ENCODE measurements around the gene CABP4.
A peak's percentile ranks its signal among the peaks of the same experiment; 100 is the strongest.
"Not testable (repeated sequence)": the region's sequence is repeated elsewhere in the genome, so short reads cannot be mapped to it uniquely, and the experiment has no call there.

Gene CABP4

GRCh38 chr11:67415501-67416304 lies 39.5 kb upstream of the CABP4 start, which contains the start of gene CARNS1:
Gene CARNS1, plus strand, starts transcription at chr11:67415678. Its CDS starts 522 bp downstream, at chr11:67416200.
- Mint-ChIP-seq H3K27me3 (no peaks in the 10 kb centered on the region), H3K27ac (peak within 1 kb of the TSS; percentile 85), H3K4me3 (peak within 1 kb of the TSS; percentile 85), H3K4me1 (peaks cover 84% of the 10 kb centered on the region), H3K9me3 (no peaks in the 10 kb centered on the region), H3K36me3 (no peaks in the 10 kb centered on the region)

- H3K9me3 Mint-ChIP-seq, result no peaks in the 10 kb centered on the region
- no peaks in the 10 kb centered on the region for H3K27me3 Mint-ChIP-seq
- peak overlapping the region; percentile 85 for H3K4me3 Mint-ChIP-seq
- peak overlapping the region; percentile 85 for H3K27ac Mint-ChIP-seq
- no peaks in the 10 kb centered on the region for H3K36me3 Mint-ChIP-seq
- H3K4me1 Mint-ChIP-seq, result peaks cover 80% of the 10 kb centered on the region
These were observed 38.5 kb upstream of the CABP4 start for GRCh38 chr11:67416416-67417335.

- peaks cover 72% of the 10 kb centered on the region for H3K4me1 Mint-ChIP-seq
- no peaks in the 10 kb centered on the region for H3K9me3 Mint-ChIP-seq
- H3K27me3 Mint-ChIP-seq, result no peaks in the 10 kb centered on the region
These were observed 37.7 kb upstream of the CABP4 start for GRCh38 chr11:67417425-67417824.

GRCh38 chr11:67418476-67419281 lies 36.5 kb upstream of the CABP4 start:
- H3K27ac Mint-ChIP-seq, result peak overlapping the region; percentile 68
- no peaks in the 10 kb centered on the region for H3K36me3 Mint-ChIP-seq
- no peaks in the 10 kb centered on the region for H3K9me3 Mint-ChIP-seq
- peaks cover 67% of the 10 kb centered on the region for H3K4me1 Mint-ChIP-seq
- no peaks in the 10 kb centered on the region for H3K27me3 Mint-ChIP-seq
- peak overlapping the region; percentile 73 for H3K4me3 Mint-ChIP-seq

More at GRCh38 chr11:67417425-67417824, 37.7 kb upstream of the CABP4 start:
- H3K27ac Mint-ChIP-seq, result no peak overlapping the region
- no peak overlapping the region for H3K4me3 Mint-ChIP-seq
- H3K36me3 Mint-ChIP-seq, result no peaks in the 10 kb centered on the region

- H3K27ac Mint-ChIP-seq, result no peak overlapping the region
- no peaks in the 10 kb centered on the region for H3K36me3 Mint-ChIP-seq
- peak overlapping the region; percentile 84 for H3K4me3 Mint-ChIP-seq
- H3K4me1 Mint-ChIP-seq, result peaks cover 60% of the 10 kb centered on the region
- no peaks in the 10 kb centered on the region for H3K27me3 Mint-ChIP-seq
- H3K9me3 Mint-ChIP-seq, result no peaks in the 10 kb centered on the region
These were observed 35.7 kb upstream of the CABP4 start for GRCh38 chr11:67419325-67420049.

GRCh38 chr11:67420147-67420645 lies 35.0 kb upstream of the CABP4 start:
- peak overlapping the region; percentile 84 for H3K27ac Mint-ChIP-seq
- no peaks in the 10 kb centered on the region for H3K36me3 Mint-ChIP-seq
- no peaks in the 10 kb centered on the region for H3K27me3 Mint-ChIP-seq
- H3K4me3 Mint-ChIP-seq, result peak overlapping the region; percentile 84
- H3K4me1 Mint-ChIP-seq, result peaks cover 62% of the 10 kb centered on the region
- H3K9me3 Mint-ChIP-seq, result no peaks in the 10 kb centered on the region

GRCh38 chr11:67420646-67421429 lies 34.3 kb upstream of the CABP4 start:
- peaks cover 61% of the 10 kb centered on the region for H3K4me1 Mint-ChIP-seq
- H3K36me3 Mint-ChIP-seq, result no peaks in the 10 kb centered on the region
- no peaks in the 10 kb centered on the region for H3K9me3 Mint-ChIP-seq
- peak overlapping the region; percentile 79 for H3K4me3 Mint-ChIP-seq
- no peaks in the 10 kb centered on the region for H3K27me3 Mint-ChIP-seq
- peak overlapping the region; percentile 85 for H3K27ac Mint-ChIP-seq

GRCh38 chr11:67421430-67422031 lies 33.6 kb upstream of the CABP4 start:
- H3K4me3 Mint-ChIP-seq, result peak overlapping the region; percentile 79
- H3K27me3 Mint-ChIP-seq, result no peaks in the 10 kb centered on the region
- H3K36me3 Mint-ChIP-seq, result no peaks in the 10 kb centered on the region
- peak overlapping the region; percentile 85 for H3K27ac Mint-ChIP-seq
- H3K9me3 Mint-ChIP-seq, result no peaks in the 10 kb centered on the region
- peaks cover 55% of the 10 kb centered on the region for H3K4me1 Mint-ChIP-seq

GRCh38 chr11:67422891-67423290 lies 32.3 kb upstream of the CABP4 start:
- Mint-ChIP-seq H3K27ac (no peak overlapping the region), H3K4me1 (peaks cover 52% of the 10 kb centered on the region), H3K36me3 (no peaks in the 10 kb centered on the region), H3K4me3 (no peak overlapping the region), H3K9me3 (no peaks in the 10 kb centered on the region), H3K27me3 (no peaks in the 10 kb centered on the region)

GRCh38 chr11:67423466-67423865 lies 31.7 kb upstream of the CABP4 start:
- no peaks in the 10 kb centered on the region for H3K9me3 Mint-ChIP-seq
- peaks cover 50% of the 10 kb centered on the region for H3K4me1 Mint-ChIP-seq
- H3K36me3 Mint-ChIP-seq, result no peaks in the 10 kb centered on the region
- no peaks in the 10 kb centered on the region for H3K27me3 Mint-ChIP-seq
- H3K4me3 Mint-ChIP-seq, result no peak overlapping the region
- H3K27ac Mint-ChIP-seq, result no peak overlapping the region

GRCh38 chr11:67423891-67424613 lies 31.1 kb upstream of the CABP4 start:
- Mint-ChIP-seq H3K27ac (no peak overlapping the region), H3K4me1 (peaks cover 44% of the 10 kb centered on the region), H3K36me3 (no peaks in the 10 kb centered on the region), H3K9me3 (no peaks in the 10 kb centered on the region), H3K27me3 (no peaks in the 10 kb centered on the region), H3K4me3 (no peak overlapping the region)

- H3K27me3 Mint-ChIP-seq, H3K36me3 Mint-ChIP-seq, H3K9me3 Mint-ChIP-seq: not testable (repeated sequence)
- H3K4me1 Mint-ChIP-seq, result peaks cover 41% of the 10 kb centered on the region
- H3K27ac Mint-ChIP-seq, result peak overlapping the region; percentile 98
- peak overlapping the region; percentile 96 for H3K4me3 Mint-ChIP-seq
These were observed 27.7 kb upstream of the CABP4 start for GRCh38 chr11:67427364-67427859.
